ENCODE measurements around the gene NUDT12.

Gene NUDT12

GRCh38 chr5:103546858-103547257 lies 15.7 kb downstream of the NUDT12 start:
- no peak overlapping the region for H3K4me3 ChIP-seq (replicated peaks; ENCODE audit: low read depth, low read length)
- TF ChIP-seq CTCF (IDR thresholded peaks at IDR 0.05; ENCODE audit: low read length, missing control alignments), result no peak
- no peak for DNase-seq (ENCODE audit: low read depth)

GRCh38 chr5:103542441-103542840 lies 20.1 kb downstream of the NUDT12 start:
- no peak for DNase-seq (ENCODE audit: low read depth)
- H3K4me3 ChIP-seq (replicated peaks; ENCODE audit: low read depth, low read length), result no peak overlapping the region
- no peak for TF ChIP-seq CTCF (IDR thresholded peaks at IDR 0.05; ENCODE audit: low read length, missing control alignments)

GRCh38 chr5:103541569-103541968 lies 21.0 kb downstream of the NUDT12 start:
- DNase-seq (ENCODE audit: low read depth), result no peak
- TF ChIP-seq CTCF (IDR thresholded peaks at IDR 0.05; ENCODE audit: low read length, missing control alignments), result no peak
- no peak overlapping the region for H3K4me3 ChIP-seq (replicated peaks; ENCODE audit: low read depth, low read length)

GRCh38 chr5:103541114-103541513 lies 21.5 kb downstream of the NUDT12 start:
- DNase-seq (ENCODE audit: low read depth), result no peak
- TF ChIP-seq CTCF (IDR thresholded peaks at IDR 0.05; ENCODE audit: low read length, missing control alignments), result no peak
- no peak overlapping the region for H3K4me3 ChIP-seq (replicated peaks; ENCODE audit: low read depth, low read length)

GRCh38 chr5:103539376-103540330 lies 22.9 kb downstream of the NUDT12 start:
- no peak overlapping the region for H3K4me3 ChIP-seq (replicated peaks; ENCODE audit: low read depth, low read length)
- no peak for DNase-seq (ENCODE audit: low read depth)
- TF ChIP-seq CTCF (IDR thresholded peaks at IDR 0.05; ENCODE audit: low read length, missing control alignments), result no peak

- DNase-seq (ENCODE audit: low read depth), result peak; percentile 42
- no peak for TF ChIP-seq CTCF (IDR thresholded peaks at IDR 0.05; ENCODE audit: low read length, missing control alignments)
- H3K4me3 ChIP-seq (replicated peaks; ENCODE audit: low read depth, low read length), result no peak overlapping the region
Observed at GRCh38 chr5:103532086-103532734, 30.4 kb downstream of the NUDT12 start.
